B cell (primary cell): ENCODE results near the gene MAGI2. TPM values are rescaled to one million over a fixed set of nuclear protein-coding genes. Genes with fewer than 3 reads are reported as not detected.

Source experiments
- ATAC-seq: fragments of 200-7000 bp; cut with Tn5 transposase; one replicate; pipeline ENCODE4 v1.10.0; 2021; ENCODE audit warnings: low read depth, mild to moderate bottlenecking, moderate number of reproducible peaks, moderate library complexity
- CTCF ChIA-PET: fragments of 350-600 bp; sonication (Branson Sonifier 250); formaldehyde crosslinking; loops from one replicate; lab custom pipeline; 2021; ENCODE audit warnings: antibody characterized with exemption, inconsistent platforms; lab: Charles Lee
- POLR2A ChIA-PET: fragments of 350-600 bp; sonication (Branson Sonifier 250); formaldehyde crosslinking; loops from one replicate; lab custom pipeline; 2021; ENCODE audit warnings: antibody characterized with exemption; lab: Charles Lee
- DNase-seq: peaks from one replicate; pipeline ENCODE4 v3.0.0; 2013
- H2AFZ ChIP-seq: 2 replicates; pipeline ENCODE4 v1.6.1; 2012; ENCODE audit warnings: mild to moderate bottlenecking, low read depth, low read length; ENCODE audit not compliant: insufficient read depth, poor library complexity, severe bottlenecking
- H3K27ac ChIP-seq, 2 donors: 1 replicate in 1 of 2; 2 replicates in 1 of 2; pipeline ENCODE4 v1.5.1; 2012 to 2013; ENCODE audit warnings: low read length in 2 of 2, mild to moderate bottlenecking in 2 of 2, moderate library complexity in 1 of 2
- H3K27me3 ChIP-seq, 4 experiments: fragments of 200-600 bp in 1 of 4; sonication (generic) in 1 of 4; replicated peaks in 1 of 4; 1 replicate in 2 of 4; 2 replicates in 2 of 4; pipeline versions ENCODE4 v1.6.1 to v1.7.0; 2013 to 2016; ENCODE audit warnings: low read length in 3 of 4, mild to moderate bottlenecking in 2 of 4, mixed read lengths in 1 of 4, moderate library complexity in 1 of 4; ENCODE audit not compliant: insufficient read depth in 4 of 4, control insufficient read depth in 3 of 4; ENCODE audit errors: control extremely low read depth in 1 of 4
- H3K36me3 ChIP-seq, 2 experiments: replicated peaks in 1 of 2; 1 replicate in 1 of 2; 2 replicates in 1 of 2; pipeline versions ENCODE4 v1.6.1 to v1.7.1; 2013; ENCODE audit warnings: low read length in 1 of 2; ENCODE audit not compliant: insufficient read depth in 2 of 2, control insufficient read depth in 1 of 2; ENCODE audit errors: control extremely low read depth in 1 of 2, extremely low read depth in 1 of 2
- H3K4me1 ChIP-seq, 2 donors: fragments of 200-600 bp in 1 of 2; sonication (generic) in 1 of 2; 1 replicate in 1 of 2; 2 replicates in 1 of 2; pipeline versions ENCODE4 v1.5.1 to v1.6.1; 2013 to 2017; ENCODE audit warnings: low read length in 2 of 2; ENCODE audit not compliant: control insufficient read depth in 2 of 2, insufficient read depth in 2 of 2
- H3K4me2 ChIP-seq: replicated peaks from 2 replicates; pipeline ENCODE3; 2012; ENCODE audit warnings: mild to moderate bottlenecking, low read depth, low read length; ENCODE audit not compliant: poor library complexity, severe bottlenecking
- H3K4me3 ChIP-seq, 5 experiments: fragments of 200-600 bp in 1 of 5; sonication (generic) in 1 of 5; 1 replicate in 3 of 5; 2 replicates in 2 of 5; pipeline versions ENCODE4 v1.5.1 to v1.7.0; 2011 to 2016; ENCODE audit warnings: low read length in 4 of 5, mild to moderate bottlenecking in 4 of 5, low read depth in 2 of 5, control low read depth in 1 of 5, moderate library complexity in 1 of 5; ENCODE audit not compliant: insufficient read depth in 1 of 5; ENCODE audit errors: control extremely low read depth in 1 of 5, extremely low read depth in 1 of 5
- H3K79me2 ChIP-seq: fragments of 200-600 bp; sonication (generic); one replicate; pipeline ENCODE4 v1.6.0; 2016; ENCODE audit warnings: low read length; ENCODE audit not compliant: control insufficient read depth, insufficient read depth
- H3K9ac ChIP-seq: fragments of 200-600 bp; sonication (generic); 2 replicates; pipeline ENCODE4 v1.6.1; 2017; ENCODE audit warnings: mild to moderate bottlenecking, low read length, moderate library complexity
- H3K9me3 ChIP-seq, 3 donors: one replicate each; pipeline versions ENCODE4 v1.6.1 to v1.7.1; 2013; ENCODE audit warnings: low read length in 2 of 3; ENCODE audit not compliant: control insufficient read depth in 2 of 3, insufficient read depth in 1 of 3; ENCODE audit errors: control extremely low read depth in 1 of 3
- H4K20me1 ChIP-seq: 2 replicates; pipeline ENCODE4 v1.6.0; 2012; ENCODE audit warnings: mild to moderate bottlenecking, low read length; ENCODE audit not compliant: insufficient read depth, control insufficient read depth, poor library complexity, severe bottlenecking
- H3K27ac Mint-ChIP-seq: one replicate; pipeline ENCODE4 v1.8.0; 2021; ENCODE audit warnings: mixed read lengths
- H3K27me3 Mint-ChIP-seq: one replicate; pipeline ENCODE4 v1.8.0; 2021; ENCODE audit warnings: mixed read lengths
- H3K4me1 Mint-ChIP-seq: one replicate; pipeline ENCODE4 v1.8.0; 2021; ENCODE audit warnings: mixed read lengths
- H3K4me3 Mint-ChIP-seq: one replicate; pipeline ENCODE4 v1.8.0; 2021; ENCODE audit warnings: mixed read lengths
- H3K9me3 Mint-ChIP-seq: one replicate; pipeline ENCODE4 v1.8.0; 2022; ENCODE audit warnings: mixed read lengths; ENCODE audit not compliant: insufficient read depth
- EZH2 ChIP-seq: IDR thresholded peaks from 2 replicates; pipeline ENCODE4 v1.6.1; 2012; ENCODE audit warnings: borderline replicate concordance, low read depth, mild to moderate bottlenecking, moderate library complexity, low read length; ENCODE audit not compliant: insufficient read depth, poor library complexity, severe bottlenecking
- WGBS: methylation state at CpG from one replicate; pipeline ENCODE4 v1.1.5; 2013; ENCODE audit warnings: missing lambda C conversion rate; ENCODE audit not compliant: insufficient coverage; 5-methylcytosine and 5-hydroxymethylcytosine counted together
- intact Hi-C: fragments of 100-400 bp; cut with micrococcal nuclease; formaldehyde crosslinking; loops from one replicate; pipeline ENCODE4 v1.10.0; 2022
- polyA plus RNA-seq: library from polyadenylated mRNA; depleted of rRNA; stranded (reverse); fragments of >200 nt; gene quantifications from 2 replicates; pipeline ENCODE4 v1.2.3, GENCODE V29; 2012
- total RNA-seq, 2 donors: library from RNA; stranded (reverse); fragments of 120-200 nt in 1 of 2; gene quantifications; 1 replicate in 1 of 2; 2 replicates in 1 of 2; pipeline versions ENCODE4 v1.2.3 to v1.2.4, GENCODE V29; 2013 to 2022
- TF ChIP-seq, protein P1 (sequence below): fragments of 200-600 bp; IDR thresholded peaks from one replicate; pipeline ENCODE4 v1.8.0; 2022; ENCODE audit warnings: antibody characterized with exemption, mild to moderate bottlenecking

The MAGI2 gene
- total and polyA plus RNA-seq, 2 donors (not counting 1 experiment from before 2014, with no cell fraction given) = 0.16 to 0.64 TPM

DNA sequence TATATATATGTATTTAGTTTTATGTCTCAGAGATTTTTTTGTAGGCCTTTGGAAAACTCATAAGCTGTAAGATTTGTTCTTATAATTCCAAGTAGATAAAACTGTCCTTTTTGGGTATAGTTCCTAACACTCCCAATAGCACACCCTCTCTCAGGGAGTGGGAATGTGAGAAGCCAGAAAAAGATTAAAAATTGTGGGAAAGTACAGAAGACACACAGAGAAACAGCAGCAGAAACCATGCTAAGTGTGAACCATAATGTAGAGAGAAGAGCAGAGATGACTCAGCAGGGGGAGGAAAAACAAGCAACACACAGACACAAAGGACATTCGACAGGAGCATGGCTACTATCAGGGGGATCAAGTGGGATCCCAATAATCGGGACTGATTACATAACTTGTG lies 401.6 kb downstream of the MAGI2 start:
- intact Hi-C loops = no loop called here
- no peak overlapping the region for H3K4me3 Mint-ChIP-seq
- Histone ChIP-seq H4K20me1 (no peaks in the 10 kb centered on the region), H2AFZ (no peak overlapping the region), H3K4me1 (no peaks in the 10 kb centered on the region), H3K9me3 (no peaks in the 10 kb centered on the region), H3K27ac (no peak overlapping the region), H3K27me3 (no peaks in the 10 kb centered on the region), H3K4me2 (no peak overlapping the region), H3K36me3 (no peaks in the 10 kb centered on the region), H3K9ac (no peak overlapping the region), H3K79me2 (no peaks in the 10 kb centered on the region), H3K4me3 (no peak overlapping the region)
- H3K9me3 Mint-ChIP-seq = peaks cover 4% of the 10 kb centered on the region
- POLR2A ChIA-PET = no interaction called here
- H3K4me1 Mint-ChIP-seq = no peaks in the 10 kb centered on the region
- DNase-seq (no peak), ATAC-seq (no peak)
- H3K27ac Mint-ChIP-seq = no peak overlapping the region
- TF ChIP-seq, protein P1, sequence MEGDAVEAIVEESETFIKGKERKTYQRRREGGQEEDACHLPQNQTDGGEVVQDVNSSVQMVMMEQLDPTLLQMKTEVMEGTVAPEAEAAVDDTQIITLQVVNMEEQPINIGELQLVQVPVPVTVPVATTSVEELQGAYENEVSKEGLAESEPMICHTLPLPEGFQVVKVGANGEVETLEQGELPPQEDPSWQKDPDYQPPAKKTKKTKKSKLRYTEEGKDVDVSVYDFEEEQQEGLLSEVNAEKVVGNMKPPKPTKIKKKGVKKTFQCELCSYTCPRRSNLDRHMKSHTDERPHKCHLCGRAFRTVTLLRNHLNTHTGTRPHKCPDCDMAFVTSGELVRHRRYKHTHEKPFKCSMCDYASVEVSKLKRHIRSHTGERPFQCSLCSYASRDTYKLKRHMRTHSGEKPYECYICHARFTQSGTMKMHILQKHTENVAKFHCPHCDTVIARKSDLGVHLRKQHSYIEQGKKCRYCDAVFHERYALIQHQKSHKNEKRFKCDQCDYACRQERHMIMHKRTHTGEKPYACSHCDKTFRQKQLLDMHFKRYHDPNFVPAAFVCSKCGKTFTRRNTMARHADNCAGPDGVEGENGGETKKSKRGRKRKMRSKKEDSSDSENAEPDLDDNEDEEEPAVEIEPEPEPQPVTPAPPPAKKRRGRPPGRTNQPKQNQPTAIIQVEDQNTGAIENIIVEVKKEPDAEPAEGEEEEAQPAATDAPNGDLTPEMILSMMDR = no peak
- no peak for TF ChIP-seq EZH2
- WGBS = 89% methylated on average over 2 of the region's 2 CpGs
- no peaks in the 10 kb centered on the region for H3K27me3 Mint-ChIP-seq
- CTCF ChIA-PET = no interaction called here

DNA sequence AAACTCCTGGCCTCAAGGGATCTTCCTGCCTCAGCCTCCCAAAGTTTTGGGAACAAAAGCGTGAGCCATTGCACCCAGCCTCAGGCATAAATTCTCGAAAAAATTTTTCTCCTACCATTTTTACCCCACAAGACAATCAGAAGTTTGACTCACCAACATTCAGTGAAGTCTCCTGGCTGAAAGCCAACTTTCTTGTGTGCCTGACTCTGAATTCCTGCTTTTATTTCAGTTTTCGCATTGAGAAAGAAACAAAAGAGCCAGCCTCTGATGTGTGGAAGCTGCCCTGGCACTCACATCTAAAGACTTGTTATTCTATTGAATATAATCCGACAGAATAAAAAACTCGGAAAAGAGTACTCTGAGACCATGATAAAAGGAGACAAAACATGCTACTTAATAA lies 402.9 kb downstream of the MAGI2 start:
- DNase-seq (no peak), ATAC-seq (no peak)
- no peak overlapping the region for H3K4me2 ChIP-seq
- no peaks in the 10 kb centered on the region for H3K4me1 ChIP-seq
- Mint-ChIP-seq H3K4me1 (no peaks in the 10 kb centered on the region), H3K27me3 (no peaks in the 10 kb centered on the region), H3K9me3 (peaks cover 4% of the 10 kb centered on the region), H3K27ac (no peak overlapping the region), H3K4me3 (no peak overlapping the region)
- no peaks in the 10 kb centered on the region for H3K79me2 ChIP-seq
- ChIA-PET CTCF (no interaction called here), POLR2A (no interaction called here)
- no peak overlapping the region for H2AFZ ChIP-seq
- no peak overlapping the region for H3K9ac ChIP-seq
- no peak overlapping the region for H3K27ac ChIP-seq
- H3K36me3 ChIP-seq = no peaks in the 10 kb centered on the region
- H3K4me3 ChIP-seq = no peak overlapping the region
- H3K9me3 ChIP-seq = peaks cover 0 to under 1% (median 0%) of the 10 kb centered on the region in 3 donors
- no peaks in the 10 kb centered on the region for H4K20me1 ChIP-seq
- intact Hi-C loops = no loop called here
- TF ChIP-seq, protein P1 = no peak
- TF ChIP-seq EZH2 = no peak
- WGBS = 88% methylated on average over 3 of the region's 5 CpGs
- H3K27me3 ChIP-seq = no peaks in the 10 kb centered on the region
